HepG2 (cell line): ENCODE measurements around the gene USP7. TPM values are rescaled to one million over a fixed set of nuclear protein-coding genes. Genes with fewer than 3 reads are reported as not detected.
A peak's percentile ranks its signal among the peaks of the same experiment; 100 is the strongest.

Experiments
- ATAC-seq: fragments of 200-7000 bp; cut with Tn5 transposase; 3 replicates; pipeline ENCODE4 v1.9.1; 2020; ENCODE audit warnings: mild to moderate bottlenecking, moderate library complexity
- BruUV-seq: library from RNA; stranded (reverse); fragments of 400-500 nt; replicated peaks from 2 replicates; lab custom pipeline; 2021; lab: Mats Ljungman, UMichigan
- CTCF ChIA-PET: fragments of 300-600 bp; formaldehyde crosslinking; extraction: SDS; loops from one replicate; lab custom pipeline; 2021; ENCODE audit warnings: low total read pairs, inconsistent platforms, low intra/inter-chr PET ratio; lab: Yijun Ruan, JAX
- POLR2A ChIA-PET: fragments of 350-600 bp; sonication (Branson Sonifier 250); formaldehyde crosslinking; loops from one replicate; lab custom pipeline; 2020; ENCODE audit warnings: antibody characterized with exemption, inconsistent platforms; lab: Yijun Ruan, JAX
- DNase-seq: peaks from one replicate; pipeline ENCODE4 v3.0.0-alpha.2; 2015; ENCODE audit warnings: low spot score
- FAIRE-seq: peaks from 3 replicates; lab custom pipeline; 2011; peaks lifted over from hg19 to GRCh38; lab: Jason Lieb, UNC
- H2AFZ ChIP-seq: one replicate; pipeline ENCODE4 v1.6.1; 2011; ENCODE audit warnings: low read length, inconsistent platforms
- H3K27ac ChIP-seq: fragments of 300-600 bp; 3 replicates; pipeline ENCODE4 v1.8.0; 2011; ENCODE audit warnings: mixed run types, mild to moderate bottlenecking, mixed read lengths, low read length, inconsistent platforms; ENCODE audit not compliant: insufficient read depth; ENCODE audit errors: extremely low read length
- H3K27me3 ChIP-seq, 2 experiments: fragments of 200-600 bp in 1 of 2; 2 replicates in 1 of 2; 3 replicates in 1 of 2; pipeline versions ENCODE4 v1.6.0 to v1.8.0; 2011; ENCODE audit warnings: low read length in 2 of 2, mild to moderate bottlenecking in 2 of 2, moderate library complexity in 2 of 2, inconsistent platforms in 1 of 2; ENCODE audit not compliant: insufficient read depth in 2 of 2, control insufficient read depth in 1 of 2
- H3K36me3 ChIP-seq, 2 experiments: fragments of 200-600 bp in 1 of 2; replicated peaks in 1 of 2; 2 replicates in 1 of 2; 3 replicates in 1 of 2; pipeline versions ENCODE4 v1.5.1 to v1.8.0; 2011; ENCODE audit warnings: low read length in 2 of 2, inconsistent platforms in 1 of 2; ENCODE audit not compliant: insufficient read depth in 2 of 2, control insufficient read depth in 1 of 2
- H3K4me1 ChIP-seq: 2 replicates; pipeline ENCODE4 v1.5.1; 2012; ENCODE audit warnings: low read length, inconsistent platforms; ENCODE audit not compliant: insufficient read depth
- H3K4me2 ChIP-seq: 2 replicates; pipeline ENCODE4 v1.6.0; 2011; ENCODE audit warnings: low read depth, low read length, inconsistent platforms
- H3K4me3 ChIP-seq, 3 experiments: fragments of 200-600 bp in 1 of 3; sonication (generic), shearing (Covaris generic) in 1 of 3; replicated peaks in 1 of 3; 2 replicates each; pipeline ENCODE4 v1.5.1; 2011 to 2016; ENCODE audit warnings: low read length in 3 of 3, inconsistent platforms in 2 of 3, low read depth in 2 of 3, mild to moderate bottlenecking in 2 of 3, control low read depth in 1 of 3, mixed read lengths in 1 of 3; ENCODE audit not compliant: insufficient read depth in 1 of 3
- H3K79me2 ChIP-seq: one replicate; pipeline ENCODE4 v1.6.1; 2011; ENCODE audit warnings: low read length, inconsistent platforms; ENCODE audit not compliant: insufficient read depth
- H3K9ac ChIP-seq: 2 replicates; pipeline ENCODE4 v1.6.0; 2011; ENCODE audit warnings: mild to moderate bottlenecking, low read depth, low read length, inconsistent platforms; ENCODE audit not compliant: insufficient read depth
- H3K9me3 ChIP-seq: 2 replicates; pipeline ENCODE4 v1.5.1; 2012; ENCODE audit warnings: mild to moderate bottlenecking, low read length
- H4K20me1 ChIP-seq: 2 replicates; pipeline ENCODE4 v1.6.0; 2011; ENCODE audit warnings: inconsistent platforms, mild to moderate bottlenecking, low read length, moderate library complexity; ENCODE audit not compliant: insufficient read depth
- RBFOX2 ChIP-seq: fragments of 200-400 bp; formaldehyde crosslinking; IDR thresholded peaks from 2 replicates; pipeline ENCODE4 v1.6.1; 2017; ENCODE audit warnings: low read depth, mild to moderate bottlenecking, low read length
- RFXAP ChIP-seq: sonication (generic); formaldehyde crosslinking; IDR thresholded peaks from 2 replicates; pipeline ENCODE4 v1.4.0; 2020; ENCODE audit warnings: missing genetic modification reagents, borderline replicate concordance
- TEAD3 ChIP-seq: optimal IDR thresholded peaks from 2 replicates; pipeline ENCODE3; 2016; ENCODE audit warnings: borderline replicate concordance
- ZNF383 ChIP-seq: sonication (generic); formaldehyde crosslinking; IDR thresholded peaks from 2 replicates; pipeline ENCODE4 v1.4.0; 2020; ENCODE audit warnings: missing genetic modification reagents, mild to moderate bottlenecking, borderline replicate concordance
- ZNF788 ChIP-seq: sonication (generic); formaldehyde crosslinking; IDR thresholded peaks from 2 replicates; pipeline ENCODE4 v1.5.0; 2020; ENCODE audit warnings: mild to moderate bottlenecking, missing genetic modification reagents, borderline replicate concordance
- WGBS: methylation state at CpG from one replicate; pipeline ENCODE4 v1.1.6; 2017; ENCODE audit warnings: low lambda C conversion rate; 5-methylcytosine and 5-hydroxymethylcytosine counted together
- in situ Hi-C: cut with HindIII; loops from 2 replicates; pipeline ENCODE4 v1.10.0; 2017; ENCODE audit warnings: low pct_unique_long_range_greater_than_20kb; ENCODE audit not compliant: extremely low pct_ligation_motif_present
- intact Hi-C: fragments of 100-400 bp; cut with micrococcal nuclease; formaldehyde crosslinking; loops from one replicate; pipeline ENCODE4 v1.10.0; 2022; ENCODE audit not compliant: unreplicated experiment
- polyA plus RNA-seq, 8 experiments: library from polyadenylated mRNA; depleted of rRNA in 3 of 8; stranded (reverse) in 7 of 8; unstranded in 1 of 8; fragments of >200 nt; fragmentation: Illumina TruSeq in 4 of 8; extraction: Trizol in 4 of 8; gene quantifications; 2 replicates each; pipeline versions ENCODE4 v1.2.1 to v1.2.3, GENCODE V29; 2011 to 2016; ENCODE audit warnings: low read depth in 4 of 8, missing spikeins in 1 of 8, mixed read lengths in 1 of 8; ENCODE audit not compliant: insufficient read depth in 1 of 8
- total RNA-seq, 5 experiments: library from RNA; depleted of rRNA; stranded (reverse); fragments of >200 nt; fragmentation: Illumina TruSeq; extraction: Trizol; gene quantifications; 2 replicates each; pipeline ENCODE4 v1.2.3, GENCODE V29; 2016; ENCODE audit warnings: low read depth in 1 of 5
- TF ChIP-seq, protein P1 (sequence below): sonication (generic); IDR thresholded peaks from 2 replicates; pipeline ENCODE4 v1.6.1; 2016; ENCODE audit warnings: low read depth, borderline replicate concordance
- TF ChIP-seq, protein P2 (sequence below): sonication (generic); formaldehyde crosslinking; conservative IDR thresholded peaks from 2 replicates; pipeline ENCODE4 v1.8.1; 2023; ENCODE audit warnings: missing genetic modification reagents
- TF ChIP-seq, protein P3 (sequence below): IDR thresholded peaks from 2 replicates; pipeline ENCODE4 v1.6.1; 2018; ENCODE audit warnings: missing genetic modification reagents
- TF ChIP-seq, protein P4 (sequence below), 2 experiments: IDR thresholded peaks; 2 replicates each; pipeline ENCODE4 v1.6.1; 2011 to 2012; ENCODE audit warnings: low read length in 2 of 2, borderline replicate concordance in 1 of 2, low read depth in 1 of 2, mild to moderate bottlenecking in 1 of 2, moderate library complexity in 1 of 2
- TF ChIP-seq, protein P5 (sequence below): sonication (generic); formaldehyde crosslinking; IDR thresholded peaks from 2 replicates; pipeline ENCODE4 v1.5.0; 2020; ENCODE audit warnings: mild to moderate bottlenecking, missing genetic modification reagents, borderline replicate concordance

Gene USP7
- total and polyA plus RNA-seq, 2 of the 13 experiments (the other 11 are each of a cell fraction or from before 2014, with no cell fraction given): 52.5 to 173 TPM

DNA sequence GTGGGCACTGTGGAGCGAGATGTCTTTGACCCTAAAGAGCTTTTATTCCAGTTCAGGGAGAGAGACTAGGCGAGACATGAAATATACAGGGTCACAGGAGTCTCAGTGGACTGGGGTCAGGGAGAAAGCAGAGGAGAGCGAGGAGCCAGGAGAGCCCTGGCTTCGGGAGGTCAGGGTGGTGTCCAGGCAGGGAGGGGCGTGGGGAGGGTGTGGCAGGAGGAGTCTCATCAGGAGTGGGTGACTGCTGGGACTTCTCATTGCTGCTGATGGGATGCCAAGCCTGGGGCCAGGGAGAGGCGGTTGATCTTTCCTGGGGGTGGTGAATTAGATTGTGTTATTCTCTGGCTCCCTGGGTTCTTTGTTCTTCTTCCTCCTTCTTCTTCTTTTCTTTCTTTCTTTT, 22.4 kb upstream of the USP7 start:
- CTCF ChIA-PET: no interaction called here

More for the DNA sequence above, 22.4 kb upstream of the USP7 start:
- 82% methylated on average over 6 of the region's 6 CpGs for WGBS
- no peak overlapping the region for H3K4me2 ChIP-seq
- TF ChIP-seq RFXAP (no peak), ZNF788 (CRISPR knock-in tag) (0 out of 2 replicates have a peak, but pooled peaks have one; percentile 1), RBFOX2 (no peak), ZNF383 (CRISPR knock-in tag) (0 out of 2 replicates have a peak, but pooled peaks have one; percentile 20), TEAD3 (peak; percentile 21)
- TF ChIP-seq, protein P1, sequence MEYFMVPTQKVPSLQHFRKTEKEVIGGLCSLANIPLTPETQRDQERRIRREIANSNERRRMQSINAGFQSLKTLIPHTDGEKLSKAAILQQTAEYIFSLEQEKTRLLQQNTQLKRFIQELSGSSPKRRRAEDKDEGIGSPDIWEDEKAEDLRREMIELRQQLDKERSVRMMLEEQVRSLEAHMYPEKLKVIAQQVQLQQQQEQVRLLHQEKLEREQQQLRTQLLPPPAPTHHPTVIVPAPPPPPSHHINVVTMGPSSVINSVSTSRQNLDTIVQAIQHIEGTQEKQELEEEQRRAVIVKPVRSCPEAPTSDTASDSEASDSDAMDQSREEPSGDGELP: no peak
- TF ChIP-seq, protein P2, sequence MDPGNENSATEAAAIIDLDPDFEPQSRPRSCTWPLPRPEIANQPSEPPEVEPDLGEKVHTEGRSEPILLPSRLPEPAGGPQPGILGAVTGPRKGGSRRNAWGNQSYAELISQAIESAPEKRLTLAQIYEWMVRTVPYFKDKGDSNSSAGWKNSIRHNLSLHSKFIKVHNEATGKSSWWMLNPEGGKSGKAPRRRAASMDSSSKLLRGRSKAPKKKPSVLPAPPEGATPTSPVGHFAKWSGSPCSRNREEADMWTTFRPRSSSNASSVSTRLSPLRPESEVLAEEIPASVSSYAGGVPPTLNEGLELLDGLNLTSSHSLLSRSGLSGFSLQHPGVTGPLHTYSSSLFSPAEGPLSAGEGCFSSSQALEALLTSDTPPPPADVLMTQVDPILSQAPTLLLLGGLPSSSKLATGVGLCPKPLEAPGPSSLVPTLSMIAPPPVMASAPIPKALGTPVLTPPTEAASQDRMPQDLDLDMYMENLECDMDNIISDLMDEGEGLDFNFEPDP (CRISPR knock-in tag): no peak
- TF ChIP-seq, protein P3, sequence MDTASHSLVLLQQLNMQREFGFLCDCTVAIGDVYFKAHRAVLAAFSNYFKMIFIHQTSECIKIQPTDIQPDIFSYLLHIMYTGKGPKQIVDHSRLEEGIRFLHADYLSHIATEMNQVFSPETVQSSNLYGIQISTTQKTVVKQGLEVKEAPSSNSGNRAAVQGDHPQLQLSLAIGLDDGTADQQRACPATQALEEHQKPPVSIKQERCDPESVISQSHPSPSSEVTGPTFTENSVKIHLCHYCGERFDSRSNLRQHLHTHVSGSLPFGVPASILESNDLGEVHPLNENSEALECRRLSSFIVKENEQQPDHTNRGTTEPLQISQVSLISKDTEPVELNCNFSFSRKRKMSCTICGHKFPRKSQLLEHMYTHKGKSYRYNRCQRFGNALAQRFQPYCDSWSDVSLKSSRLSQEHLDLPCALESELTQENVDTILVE (CRISPR knock-in tag): no peak
- TF ChIP-seq, protein P4, sequence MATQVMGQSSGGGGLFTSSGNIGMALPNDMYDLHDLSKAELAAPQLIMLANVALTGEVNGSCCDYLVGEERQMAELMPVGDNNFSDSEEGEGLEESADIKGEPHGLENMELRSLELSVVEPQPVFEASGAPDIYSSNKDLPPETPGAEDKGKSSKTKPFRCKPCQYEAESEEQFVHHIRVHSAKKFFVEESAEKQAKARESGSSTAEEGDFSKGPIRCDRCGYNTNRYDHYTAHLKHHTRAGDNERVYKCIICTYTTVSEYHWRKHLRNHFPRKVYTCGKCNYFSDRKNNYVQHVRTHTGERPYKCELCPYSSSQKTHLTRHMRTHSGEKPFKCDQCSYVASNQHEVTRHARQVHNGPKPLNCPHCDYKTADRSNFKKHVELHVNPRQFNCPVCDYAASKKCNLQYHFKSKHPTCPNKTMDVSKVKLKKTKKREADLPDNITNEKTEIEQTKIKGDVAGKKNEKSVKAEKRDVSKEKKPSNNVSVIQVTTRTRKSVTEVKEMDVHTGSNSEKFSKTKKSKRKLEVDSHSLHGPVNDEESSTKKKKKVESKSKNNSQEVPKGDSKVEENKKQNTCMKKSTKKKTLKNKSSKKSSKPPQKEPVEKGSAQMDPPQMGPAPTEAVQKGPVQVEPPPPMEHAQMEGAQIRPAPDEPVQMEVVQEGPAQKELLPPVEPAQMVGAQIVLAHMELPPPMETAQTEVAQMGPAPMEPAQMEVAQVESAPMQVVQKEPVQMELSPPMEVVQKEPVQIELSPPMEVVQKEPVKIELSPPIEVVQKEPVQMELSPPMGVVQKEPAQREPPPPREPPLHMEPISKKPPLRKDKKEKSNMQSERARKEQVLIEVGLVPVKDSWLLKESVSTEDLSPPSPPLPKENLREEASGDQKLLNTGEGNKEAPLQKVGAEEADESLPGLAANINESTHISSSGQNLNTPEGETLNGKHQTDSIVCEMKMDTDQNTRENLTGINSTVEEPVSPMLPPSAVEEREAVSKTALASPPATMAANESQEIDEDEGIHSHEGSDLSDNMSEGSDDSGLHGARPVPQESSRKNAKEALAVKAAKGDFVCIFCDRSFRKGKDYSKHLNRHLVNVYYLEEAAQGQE (IDR thresholded peaks at IDR 0.05; ENCODE audit: borderline replicate concordance in 1 of 2, low read depth in 1 of 2, low read length in 2 of 2): no peak
- TF ChIP-seq, protein P5, sequence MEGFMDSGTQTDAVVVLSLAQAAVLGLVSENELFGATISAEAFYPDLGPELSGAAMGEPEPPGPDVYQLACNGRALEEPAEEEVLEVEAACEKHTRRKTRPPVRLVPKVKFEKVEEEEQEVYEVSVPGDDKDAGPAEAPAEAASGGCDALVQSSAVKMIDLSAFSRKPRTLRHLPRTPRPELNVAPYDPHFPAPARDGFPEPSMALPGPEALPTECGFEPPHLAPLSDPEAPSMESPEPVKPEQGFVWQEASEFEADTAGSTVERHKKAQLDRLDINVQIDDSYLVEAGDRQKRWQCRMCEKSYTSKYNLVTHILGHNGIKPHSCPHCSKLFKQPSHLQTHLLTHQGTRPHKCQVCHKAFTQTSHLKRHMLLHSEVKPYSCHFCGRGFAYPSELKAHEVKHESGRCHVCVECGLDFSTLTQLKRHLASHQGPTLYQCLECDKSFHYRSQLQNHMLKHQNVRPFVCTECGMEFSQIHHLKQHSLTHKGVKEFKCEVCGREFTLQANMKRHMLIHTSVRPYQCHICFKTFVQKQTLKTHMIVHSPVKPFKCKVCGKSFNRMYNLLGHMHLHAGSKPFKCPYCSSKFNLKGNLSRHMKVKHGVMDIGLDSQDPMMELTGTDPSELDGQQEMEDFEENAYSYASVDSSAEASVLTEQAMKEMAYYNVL: no peak
- FAIRE-seq (no peak), DNase-seq (no peak), ATAC-seq (no peak)
- H3K79me2 ChIP-seq: no peaks in the 10 kb centered on the region
- H2AFZ ChIP-seq: peak overlapping the region; percentile 35
- no peak overlapping the region for H3K9ac ChIP-seq
- H3K4me1 ChIP-seq: peaks cover 70% of the 10 kb centered on the region
- H3K9me3 ChIP-seq: no peaks in the 10 kb centered on the region
- BruUV-seq: no TSS peak
- POLR2A ChIA-PET: no interaction called here
- in situ Hi-C loops (no loop called here), intact Hi-C loops (loop anchor here (2.0 to 5.0 kb wide), 2 partner anchors 19 to 106 kb away; partner anchors contain the start of gene HAPSTR1)
- no peaks in the 10 kb centered on the region for H3K27me3 ChIP-seq
- no peaks in the 10 kb centered on the region for H3K36me3 ChIP-seq
- no peaks in the 10 kb centered on the region for H4K20me1 ChIP-seq
- no peak overlapping the region for H3K4me3 ChIP-seq
- H3K27ac ChIP-seq: peak overlapping the region; percentile 63
